HepG2 (cell line): ENCODE data around the gene NSMCE1. TPM values are rescaled to one million over a fixed set of nuclear protein-coding genes. Genes with fewer than 3 reads are reported as not detected.

ENCODE experiments used
- AGO1 ChIP-seq: fragments of 200-400 bp; formaldehyde crosslinking; IDR thresholded peaks from 2 replicates; pipeline ENCODE4 v1.6.1; 2017; ENCODE audit warnings: mild to moderate bottlenecking, low read depth, low read length, moderate library complexity; ENCODE audit not compliant: poor library complexity, severe bottlenecking
- DNMT3B ChIP-seq: conservative IDR thresholded peaks from 2 replicates; pipeline ENCODE4 v1.6.1; 2016; ENCODE audit warnings: missing biosample characterization, control low read depth
- EZH2 ChIP-seq: conservative IDR thresholded peaks from 2 replicates; pipeline ENCODE4 v1.6.1; 2012; ENCODE audit warnings: mild to moderate bottlenecking, low read depth, low read length, moderate library complexity
- HDAC6 ChIP-seq: fragments of 200-600 bp; sonication (generic); IDR thresholded peaks from 2 replicates; pipeline ENCODE4 v1.7.0; 2017; ENCODE audit warnings: mild to moderate bottlenecking, antibody characterized with exemption, low read length, low read depth
- HOXA3 ChIP-seq: sonication (generic); formaldehyde crosslinking; IDR thresholded peaks from 2 replicates; pipeline ENCODE4 v1.5.0; 2020; ENCODE audit warnings: missing genetic modification reagents
- KLF16 ChIP-seq, 2 experiments: sonication (generic) in 1 of 2; formaldehyde crosslinking in 1 of 2; IDR thresholded peaks; 2 replicates each; pipeline versions ENCODE4 v1.6.1 to v1.8.0; 2016 to 2023; ENCODE audit warnings: missing genetic modification reagents in 2 of 2, missing compliant biosample characterization in 1 of 2
- MATR3 ChIP-seq: sonication (generic); formaldehyde crosslinking; IDR thresholded peaks from 2 replicates; pipeline ENCODE4 v1.4.0; 2020; ENCODE audit warnings: missing genetic modification reagents
- MAZ ChIP-seq, 2 experiments: sonication (generic) in 1 of 2; formaldehyde crosslinking in 1 of 2; IDR thresholded peaks; 2 replicates each; pipeline versions ENCODE4 v1.5.0 to v1.6.1; 2012 to 2020; ENCODE audit warnings: low read depth in 2 of 2, mild to moderate bottlenecking in 2 of 2, borderline replicate concordance in 1 of 2, improper control_type of control experiment in 1 of 2, low read length in 1 of 2, missing genetic modification reagents in 1 of 2, moderate library complexity in 1 of 2
- NFE2 ChIP-seq: sonication (generic); formaldehyde crosslinking; IDR thresholded peaks from 2 replicates; pipeline ENCODE4 v1.4.0; 2020; ENCODE audit warnings: missing genetic modification reagents
- NFE2L1 ChIP-seq: sonication (generic); formaldehyde crosslinking; IDR thresholded peaks from 2 replicates; pipeline ENCODE4 v1.4.0; 2020; ENCODE audit warnings: missing genetic modification reagents, mild to moderate bottlenecking, borderline replicate concordance
- NR1H2 ChIP-seq: sonication (generic); formaldehyde crosslinking; IDR thresholded peaks from 2 replicates; pipeline ENCODE4 v1.8.1; 2022; ENCODE audit warnings: low read depth, missing genetic modification reagents, borderline replicate concordance
- NR3C1 ChIP-seq: sonication (generic); formaldehyde crosslinking; IDR thresholded peaks from 2 replicates; pipeline ENCODE4 v1.4.0; 2020; ENCODE audit warnings: missing genetic modification reagents
- ONECUT2 ChIP-seq: sonication (generic); formaldehyde crosslinking; IDR thresholded peaks from 2 replicates; pipeline ENCODE4 v1.4.0; 2020; ENCODE audit warnings: missing genetic modification reagents
- RNF2 ChIP-seq: fragments of 450-650 bp; conservative IDR thresholded peaks from 2 replicates; pipeline ENCODE4 v1.6.1; 2016; ENCODE audit warnings: low read depth
- SALL2 ChIP-seq: sonication (generic); formaldehyde crosslinking; IDR thresholded peaks from 2 replicates; pipeline ENCODE4 v1.8.1; 2023; ENCODE audit warnings: mild to moderate bottlenecking, missing genetic modification reagents, inconsistent platforms
- SNAPC2 ChIP-seq: sonication (generic); formaldehyde crosslinking; IDR thresholded peaks from 2 replicates; pipeline ENCODE4 v1.8.1; 2022; ENCODE audit warnings: mild to moderate bottlenecking, missing genetic modification reagents
- SNRNP70 ChIP-seq: fragments of 200-400 bp; formaldehyde crosslinking; IDR thresholded peaks from 2 replicates; pipeline ENCODE4 v1.6.1; 2017; ENCODE audit warnings: mild to moderate bottlenecking, low read depth, low read length, moderate library complexity
- TEAD3 ChIP-seq: optimal IDR thresholded peaks from 2 replicates; pipeline ENCODE3; 2016; ENCODE audit warnings: borderline replicate concordance
- TRIM24 ChIP-seq: sonication (generic); formaldehyde crosslinking; IDR thresholded peaks from 2 replicates; pipeline ENCODE4 v1.8.0; 2022; ENCODE audit warnings: mild to moderate bottlenecking, missing genetic modification reagents
- ZFAT ChIP-seq: sonication (generic); formaldehyde crosslinking; conservative IDR thresholded peaks from 2 replicates; pipeline ENCODE4 v1.8.1; 2023; ENCODE audit warnings: missing genetic modification reagents, inconsistent platforms
- ZNF263 ChIP-seq: sonication (generic); formaldehyde crosslinking; IDR thresholded peaks from 2 replicates; pipeline ENCODE4 v1.4.0; 2020; ENCODE audit warnings: missing genetic modification reagents
- ZNF430 ChIP-seq: sonication (generic); formaldehyde crosslinking; IDR thresholded peaks from 2 replicates; pipeline ENCODE4 v1.9.0; 2021; ENCODE audit warnings: mild to moderate bottlenecking, missing genetic modification reagents
- ZNF550 ChIP-seq: sonication (generic); formaldehyde crosslinking; IDR thresholded peaks from 2 replicates; pipeline ENCODE4 v1.4.0; 2020; ENCODE audit warnings: mild to moderate bottlenecking, missing genetic modification reagents, borderline replicate concordance
- ZNF816 ChIP-seq: sonication (generic); formaldehyde crosslinking; IDR thresholded peaks from 2 replicates; pipeline ENCODE4 v1.8.0; 2022; ENCODE audit warnings: missing genetic modification reagents, mild to moderate bottlenecking, borderline replicate concordance
- polyA plus RNA-seq, 8 experiments: library from polyadenylated mRNA; depleted of rRNA in 3 of 8; stranded (reverse) in 7 of 8; unstranded in 1 of 8; fragments of >200 nt; fragmentation: Illumina TruSeq in 4 of 8; extraction: Trizol in 4 of 8; gene quantifications; 2 replicates each; pipeline versions ENCODE4 v1.2.1 to v1.2.3, GENCODE V29; 2011 to 2016; ENCODE audit warnings: low read depth in 4 of 8, missing spikeins in 1 of 8, mixed read lengths in 1 of 8; ENCODE audit not compliant: insufficient read depth in 1 of 8
- total RNA-seq, 5 experiments: library from RNA; depleted of rRNA; stranded (reverse); fragments of >200 nt; fragmentation: Illumina TruSeq; extraction: Trizol; gene quantifications; 2 replicates each; pipeline ENCODE4 v1.2.3, GENCODE V29; 2016; ENCODE audit warnings: low read depth in 1 of 5
- TF ChIP-seq, protein P1 (sequence below): sonication (generic); formaldehyde crosslinking; IDR thresholded peaks from 2 replicates; pipeline ENCODE4 v1.4.0; 2020; ENCODE audit warnings: missing genetic modification reagents, borderline replicate concordance
- TF ChIP-seq, protein P2 (sequence below): sonication (generic); formaldehyde crosslinking; IDR thresholded peaks from 2 replicates; pipeline ENCODE4 v1.5.0; 2020; ENCODE audit warnings: missing genetic modification reagents

The NSMCE1 gene
- total and polyA plus RNA-seq, 2 of the 13 experiments (the other 11 are each of a cell fraction or from before 2014, with no cell fraction given): 42.7 to 52.9 TPM

DNA sequence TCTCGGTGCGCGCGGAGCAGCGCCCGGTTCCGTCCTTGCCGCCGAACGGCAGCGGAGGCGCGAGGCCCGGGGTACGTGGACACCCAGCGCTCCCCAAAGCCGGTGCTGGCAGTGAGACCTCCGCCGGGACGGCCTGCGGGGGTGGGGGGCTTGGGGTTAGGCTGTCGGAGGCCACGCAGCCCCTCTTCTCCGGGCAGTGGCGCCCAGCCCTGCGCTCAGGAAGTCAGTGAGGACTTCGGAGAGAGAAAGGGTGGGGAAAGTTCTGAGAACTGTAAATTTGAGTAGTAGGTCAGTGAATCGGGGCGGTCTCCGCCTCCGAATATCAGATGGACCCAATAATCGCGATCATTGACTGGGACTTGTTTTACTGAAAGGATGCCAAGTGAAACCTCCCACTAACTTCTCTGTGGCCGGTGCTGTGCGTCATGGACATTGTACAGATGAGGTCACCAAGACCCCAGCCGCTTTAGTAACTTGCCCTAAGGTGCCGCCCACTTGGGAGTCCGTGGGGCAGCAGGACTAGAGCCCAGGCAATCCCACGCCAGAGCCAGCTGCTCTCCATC, 45.7 kb upstream of the NSMCE1 start (continued):
- TF ChIP-seq NR1H2 (CRISPR knock-in tag) (no peak), RNF2 (no peak), KLF16 (CRISPR knock-in tag; IDR thresholded peaks at IDR 0.05) (peak in 1 of 2 experiments; percentile 48; a peak in 1 of 4 replicates), EZH2 (no peak), ZFAT (CRISPR knock-in tag) (no peak), ZNF430 (no peak; the same call in 1 of the 2 replicates), HOXA3 (CRISPR knock-in tag) (no peak; the same call in none of the 2 replicates), DNMT3B (CRISPR knock-in tag) (no peak), NFE2 (CRISPR knock-in tag) (no peak), NR3C1 (CRISPR knock-in tag) (no peak), TRIM24 (CRISPR knock-in tag) (no peak), ZNF550 (CRISPR knock-in tag) (0 out of 2 replicates have a peak, but pooled peaks have one; percentile 26), ONECUT2 (CRISPR knock-in tag) (no peak), AGO1 (no peak), MAZ (IDR thresholded peaks at IDR 0.05; ENCODE audit: borderline replicate concordance, low read depth, low read length) (no peak), MAZ (CRISPR knock-in tag; IDR thresholded peaks at IDR 0.05; ENCODE audit: low read depth) (no peak; the same call in 1 of the 2 replicates), NFE2L1 (CRISPR knock-in tag) (no peak), TEAD3 (no peak), MATR3 (CRISPR knock-in tag) (no peak), SNRNP70 (no peak), ZNF816 (no peak), ZNF263 (no peak), SNAPC2 (CRISPR knock-in tag) (no peak), SALL2 (CRISPR knock-in tag) (no peak), HDAC6 (no peak)
- TF ChIP-seq, protein P1, sequence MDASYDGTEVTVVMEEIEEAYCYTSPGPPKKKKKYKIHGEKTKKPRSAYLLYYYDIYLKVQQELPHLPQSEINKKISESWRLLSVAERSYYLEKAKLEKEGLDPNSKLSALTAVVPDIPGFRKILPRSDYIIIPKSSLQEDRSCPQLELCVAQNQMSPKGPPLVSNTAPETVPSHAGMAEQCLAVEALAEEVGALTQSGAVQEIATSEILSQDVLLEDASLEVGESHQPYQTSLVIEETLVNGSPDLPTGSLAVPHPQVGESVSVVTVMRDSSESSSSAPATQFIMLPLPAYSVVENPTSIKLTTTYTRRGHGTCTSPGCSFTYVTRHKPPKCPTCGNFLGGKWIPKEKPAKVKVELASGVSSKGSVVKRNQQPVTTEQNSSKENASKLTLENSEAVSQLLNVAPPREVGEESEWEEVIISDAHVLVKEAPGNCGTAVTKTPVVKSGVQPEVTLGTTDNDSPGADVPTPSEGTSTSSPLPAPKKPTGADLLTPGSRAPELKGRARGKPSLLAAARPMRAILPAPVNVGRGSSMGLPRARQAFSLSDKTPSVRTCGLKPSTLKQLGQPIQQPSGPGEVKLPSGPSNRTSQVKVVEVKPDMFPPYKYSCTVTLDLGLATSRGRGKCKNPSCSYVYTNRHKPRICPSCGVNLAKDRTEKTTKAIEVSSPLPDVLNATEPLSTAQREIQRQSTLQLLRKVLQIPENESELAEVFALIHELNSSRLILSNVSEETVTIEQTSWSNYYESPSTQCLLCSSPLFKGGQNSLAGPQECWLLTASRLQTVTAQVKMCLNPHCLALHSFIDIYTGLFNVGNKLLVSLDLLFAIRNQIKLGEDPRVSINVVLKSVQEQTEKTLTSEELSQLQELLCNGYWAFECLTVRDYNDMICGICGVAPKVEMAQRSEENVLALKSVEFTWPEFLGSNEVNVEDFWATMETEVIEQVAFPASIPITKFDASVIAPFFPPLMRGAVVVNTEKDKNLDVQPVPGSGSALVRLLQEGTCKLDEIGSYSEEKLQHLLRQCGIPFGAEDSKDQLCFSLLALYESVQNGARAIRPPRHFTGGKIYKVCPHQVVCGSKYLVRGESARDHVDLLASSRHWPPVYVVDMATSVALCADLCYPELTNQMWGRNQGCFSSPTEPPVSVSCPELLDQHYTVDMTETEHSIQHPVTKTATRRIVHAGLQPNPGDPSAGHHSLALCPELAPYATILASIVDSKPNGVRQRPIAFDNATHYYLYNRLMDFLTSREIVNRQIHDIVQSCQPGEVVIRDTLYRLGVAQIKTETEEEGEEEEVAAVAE (CRISPR knock-in tag): 0 out of 2 replicates have a peak, but pooled peaks have one; percentile 17
- TF ChIP-seq, protein P2, sequence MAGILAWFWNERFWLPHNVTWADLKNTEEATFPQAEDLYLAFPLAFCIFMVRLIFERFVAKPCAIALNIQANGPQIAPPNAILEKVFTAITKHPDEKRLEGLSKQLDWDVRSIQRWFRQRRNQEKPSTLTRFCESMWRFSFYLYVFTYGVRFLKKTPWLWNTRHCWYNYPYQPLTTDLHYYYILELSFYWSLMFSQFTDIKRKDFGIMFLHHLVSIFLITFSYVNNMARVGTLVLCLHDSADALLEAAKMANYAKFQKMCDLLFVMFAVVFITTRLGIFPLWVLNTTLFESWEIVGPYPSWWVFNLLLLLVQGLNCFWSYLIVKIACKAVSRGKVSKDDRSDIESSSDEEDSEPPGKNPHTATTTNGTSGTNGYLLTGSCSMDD (CRISPR knock-in tag): no peak
